NCI-H345 treated with DMSO at 0.1 percent for 48 hours (cell line): ENCODE results near the gene LMBRD1.
"Not testable (repeated sequence)": the region's sequence is repeated elsewhere in the genome, so short reads cannot be mapped to it uniquely, and the experiment has no call there.

Experiments used
- DNase-seq: peaks from one replicate; lab custom pipeline; 2025; ENCODE audit not compliant: unreplicated experiment; lab: John Stamatoyannopoulos, UW

The LMBRD1 gene

GRCh38 chr6:69798796-69799195 is 2.0 kb upstream of the LMBRD1 start:
- DNase-seq, result not testable (repeated sequence)

- DNase-seq, result peak; percentile 73
These were observed 653 bp downstream of the LMBRD1 start for GRCh38 chr6:69796073-69796641.

GRCh38 chr6:69795469-69796072 is 1.2 kb downstream of the LMBRD1 start:
- DNase-seq, result no peak

GRCh38 chr6:69792292-69792691 is 4.5 kb downstream of the LMBRD1 start:
- no peak for DNase-seq

- DNase-seq, result no peak
These were observed 5.7 kb downstream of the LMBRD1 start for GRCh38 chr6:69791065-69791471.

- DNase-seq, result no peak
These were observed 6.2 kb downstream of the LMBRD1 start for GRCh38 chr6:69790629-69791028.

- DNase-seq, result no peak
These were observed 7.2 kb downstream of the LMBRD1 start for GRCh38 chr6:69789578-69789977.

- DNase-seq, result not testable (repeated sequence)
These were observed 9.4 kb downstream of the LMBRD1 start for GRCh38 chr6:69787436-69787835.

- no peak for DNase-seq
These were observed 11.1 kb downstream of the LMBRD1 start for GRCh38 chr6:69785697-69786096.

GRCh38 chr6:69784595-69785377 is 12.0 kb downstream of the LMBRD1 start:
- DNase-seq, result no peak

GRCh38 chr6:69783108-69783507 is 13.7 kb downstream of the LMBRD1 start:
- no peak for DNase-seq

- no peak for DNase-seq
These were observed 16.1 kb downstream of the LMBRD1 start for GRCh38 chr6:69780585-69781178.

GRCh38 chr6:69775941-69776340 is 20.9 kb downstream of the LMBRD1 start:
- DNase-seq, result no peak

- no peak for DNase-seq
These were observed 21.3 kb downstream of the LMBRD1 start for GRCh38 chr6:69775585-69775849.

- no peak for DNase-seq
These were observed 21.8 kb downstream of the LMBRD1 start for GRCh38 chr6:69774740-69775584.

GRCh38 chr6:69771158-69771906 is 25.5 kb downstream of the LMBRD1 start:
- no peak for DNase-seq

- no peak for DNase-seq
These were observed 28.1 kb downstream of the LMBRD1 start for GRCh38 chr6:69768664-69769063.

- no peak for DNase-seq
These were observed 33.0 kb downstream of the LMBRD1 start for GRCh38 chr6:69763763-69764162.

- DNase-seq, result no peak
These were observed 35.0 kb downstream of the LMBRD1 start for GRCh38 chr6:69761853-69762252.

GRCh38 chr6:69758214-69758613 is 38.6 kb downstream of the LMBRD1 start:
- DNase-seq, result no peak

- DNase-seq, result no peak
These were observed 39.9 kb downstream of the LMBRD1 start for GRCh38 chr6:69756907-69757306.
